ENCODE results near the gene PHF21A. TPM values are rescaled to one million over a fixed set of nuclear protein-coding genes. Genes with fewer than 3 reads are reported as not detected.

PHF21A gene
- total RNA-seq, 1 donor from 2014 or later, result 66.8 TPM

DNA sequence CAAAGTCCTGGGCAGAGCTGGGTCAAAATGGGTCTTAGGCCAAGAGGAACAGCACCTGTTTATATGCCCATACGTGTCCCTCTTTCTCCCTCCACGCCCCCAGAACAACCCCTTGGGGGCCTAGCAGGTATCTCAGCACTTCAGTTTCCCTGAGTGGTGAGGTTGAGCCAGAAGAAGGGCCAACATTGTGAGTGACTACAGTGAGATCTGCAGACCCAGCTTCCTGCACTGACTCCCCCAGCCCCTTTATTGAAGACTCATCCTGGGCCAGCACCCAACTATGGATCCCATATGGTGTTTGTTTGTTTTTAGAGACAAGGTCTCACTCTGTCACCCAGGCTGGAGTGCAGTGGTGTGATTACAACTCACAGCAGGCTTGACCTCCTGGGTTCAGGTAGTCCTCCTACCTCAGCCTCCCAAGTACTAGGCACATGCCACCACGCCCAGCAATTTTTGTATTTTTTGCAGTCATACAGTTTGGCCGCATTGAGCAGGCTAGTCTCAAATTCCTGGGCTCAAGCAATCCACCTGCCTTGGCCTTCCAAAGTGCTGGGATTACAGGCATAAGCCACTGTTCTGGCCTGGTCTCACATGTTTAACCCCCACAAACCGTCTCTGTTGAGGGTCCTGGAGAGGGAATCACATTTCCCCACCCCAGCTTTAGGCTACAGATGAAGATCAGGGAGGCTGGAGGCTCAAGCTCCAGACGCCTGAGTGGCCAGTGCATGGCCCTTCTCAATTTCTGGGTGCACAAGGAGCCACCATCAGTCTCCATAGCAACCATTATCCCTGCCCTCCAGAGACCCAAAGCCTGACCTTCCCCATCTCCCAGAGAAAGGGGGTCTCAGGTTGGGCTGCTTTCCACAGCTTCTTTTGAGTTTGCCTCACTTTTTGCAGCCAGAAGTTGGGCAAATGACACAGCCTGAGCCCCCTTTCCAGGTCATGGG, 200.4 kb downstream of the PHF21A start:
- no peak overlapping the region for H3K27ac ChIP-seq
- no peak for TF ChIP-seq CTCF (IDR thresholded peaks at IDR 0.05)
- TF ChIP-seq POLR2AphosphoS5 (IDR thresholded peaks at IDR 0.05; ENCODE audit: insufficient read depth in 1 of 2, low read depth in 1 of 2), result no peak
- TF ChIP-seq POLR2A (IDR thresholded peaks at IDR 0.05), result no peak
- intact Hi-C loops (cut with DNase I), result no loop called here

GRCh38 chr11:45919806-45920530, 201.3 kb downstream of the PHF21A start:
- Histone ChIP-seq H3K27ac (no peak overlapping the region), H3K4me1 (peaks cover 37% of the 10 kb centered on the region)
- intact Hi-C loops (cut with DNase I), result loop anchor here (5.0 kb wide), 2 partner anchors 73 to 202 kb away; partner anchors contain the start of genes CRY2 and PHF21A

More for the DNA sequence above, 200.4 kb downstream of the PHF21A start:
- Histone ChIP-seq H3K9me3 (no peaks in the 10 kb centered on the region), H3K4me1 (peaks cover 35% of the 10 kb centered on the region), H3K36me3 (peaks cover 0 to 5% of the 10 kb centered on the region in 2 donors), H3K27me3 (peaks cover 13% of the 10 kb centered on the region), H3K4me3 (no peak overlapping the region)
- DNase-seq (ENCODE audit: extremely low spot score in 2 of 2), result no peak

DNA sequence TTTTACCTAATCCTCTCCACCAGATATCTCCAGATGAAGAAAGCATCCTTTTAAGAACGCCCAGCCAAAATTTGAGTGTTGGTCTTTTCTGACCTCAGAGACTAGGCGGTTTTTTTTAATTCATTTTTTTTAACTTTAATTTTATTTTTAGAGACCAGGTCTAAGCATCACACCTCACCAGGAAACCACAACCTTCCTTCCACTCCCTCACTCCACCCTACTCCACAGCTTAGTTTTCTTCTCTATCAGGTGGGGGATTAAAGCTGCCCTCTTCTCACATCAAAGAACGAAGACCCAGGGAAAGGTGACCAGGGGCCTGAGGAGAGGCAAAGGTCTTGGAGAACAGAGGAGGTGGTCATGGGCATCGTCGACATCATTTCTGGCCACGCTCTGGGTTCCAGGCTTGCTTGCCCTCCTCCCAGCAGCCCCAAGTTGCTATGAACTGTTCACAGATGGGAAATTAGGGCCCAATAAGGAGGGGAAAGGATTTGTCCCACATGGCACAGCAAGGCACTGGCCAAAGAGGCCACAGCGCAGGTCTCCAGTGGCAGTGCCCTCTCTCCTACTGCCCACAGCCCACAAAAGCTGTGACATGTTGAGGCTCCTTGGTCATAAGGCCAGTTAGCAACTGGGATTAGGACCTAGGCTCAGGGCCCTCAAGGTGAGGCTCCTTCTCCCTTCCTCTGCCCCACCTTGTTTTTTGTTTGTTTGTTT, 202.1 kb downstream of the PHF21A start:
- peaks cover 37% of the 10 kb centered on the region for H3K4me1 ChIP-seq
- intact Hi-C loops (cut with DNase I), result loop anchor here (5.0 kb wide), 2 partner anchors 72 to 203 kb away; partner anchors contain the start of genes CRY2 and PHF21A
- H3K27ac ChIP-seq, result no peak overlapping the region

More at GRCh38 chr11:45919806-45920530, 201.3 kb downstream of the PHF21A start:
- TF ChIP-seq CTCF (IDR thresholded peaks at IDR 0.05), result no peak
- no peak for TF ChIP-seq POLR2AphosphoS5 (IDR thresholded peaks at IDR 0.05; ENCODE audit: insufficient read depth in 1 of 2, low read depth in 1 of 2)
- TF ChIP-seq POLR2A (IDR thresholded peaks at IDR 0.05), result no peak
- H3K4me3 ChIP-seq, result no peak overlapping the region
- peaks cover 0 to 10% of the 10 kb centered on the region in 2 donors for H3K36me3 ChIP-seq
- peaks cover 13% of the 10 kb centered on the region for H3K27me3 ChIP-seq
- DNase-seq (ENCODE audit: extremely low spot score in 2 of 2), result no peak
- no peaks in the 10 kb centered on the region for H3K9me3 ChIP-seq

More for the DNA sequence above, 202.1 kb downstream of the PHF21A start:
- Histone ChIP-seq H3K4me3 (peak overlapping the region; percentile 73 to 96), H3K9me3 (no peaks in the 10 kb centered on the region), H3K36me3 (peaks cover 0 to 17% of the 10 kb centered on the region in 2 donors), H3K27me3 (peaks cover 13% of the 10 kb centered on the region)
- DNase-seq (ENCODE audit: extremely low spot score in 2 of 2), result no peak
- TF ChIP-seq POLR2AphosphoS5 (IDR thresholded peaks at IDR 0.05; ENCODE audit: insufficient read depth in 1 of 2, low read depth in 1 of 2) (no peak), CTCF (IDR thresholded peaks at IDR 0.05) (no peak), POLR2A (IDR thresholded peaks at IDR 0.05) (no peak)
